Esophagus (tissue), 2 donors: ENCODE data around the gene SFXN5. TPM values are rescaled to one million over a fixed set of nuclear protein-coding genes. Genes with fewer than 3 reads are reported as not detected.

Experiments
- H3K27ac ChIP-seq, 2 donors: one replicate each; pipeline ENCODE4 v1.5.1; 2013; ENCODE audit warnings: low read depth in 2 of 2, mild to moderate bottlenecking in 2 of 2, inconsistent platforms in 1 of 2, low read length in 1 of 2, moderate library complexity in 1 of 2
- H3K27me3 ChIP-seq, 2 donors: one replicate each; pipeline ENCODE4 v1.6.1; 2013; ENCODE audit warnings: low read length in 2 of 2, control low read depth in 1 of 2, mild to moderate bottlenecking in 1 of 2; ENCODE audit not compliant: insufficient read depth in 2 of 2, control insufficient read depth in 1 of 2
- H3K36me3 ChIP-seq, 2 donors: one replicate each; pipeline ENCODE4 v1.6.1; 2013; ENCODE audit warnings: low read length in 1 of 2; ENCODE audit not compliant: control insufficient read depth in 2 of 2, insufficient read depth in 2 of 2
- H3K4me1 ChIP-seq, 2 donors: one replicate each; pipeline ENCODE4 v1.6.1; 2013; ENCODE audit warnings: low read length in 1 of 2; ENCODE audit not compliant: control insufficient read depth in 2 of 2, insufficient read depth in 2 of 2
- H3K4me3 ChIP-seq, 2 donors: one replicate each; pipeline ENCODE4 v1.5.1; 2013; ENCODE audit warnings: low read length in 2 of 2, mild to moderate bottlenecking in 2 of 2, low read depth in 1 of 2, moderate library complexity in 1 of 2
- H3K9me3 ChIP-seq, 2 donors: one replicate each; pipeline ENCODE4 v1.6.1; 2013; ENCODE audit warnings: mild to moderate bottlenecking in 2 of 2, low read depth in 1 of 2, low read length in 1 of 2, moderate library complexity in 1 of 2; ENCODE audit not compliant: control insufficient read depth in 2 of 2, insufficient read depth in 1 of 2
- WGBS, 2 donors: extraction: QIAGEN DNeasy Blood & Tissue Kit; methylation state at CpG; one replicate each; pipeline ENCODE4 v1.1.7; 2013; 5-methylcytosine and 5-hydroxymethylcytosine counted together
- polyA plus RNA-seq, 2 donors: library from polyadenylated mRNA; stranded (reverse); fragments of 200-250 nt; gene quantifications; one replicate each; pipeline ENCODE4 v1.2.3, GENCODE V29; 2013
- donor health status: healthy with polysubstance abuse.
- donor health status: Bipolar disorder and iron deficiency.

Gene SFXN5
- polyA plus RNA-seq, 2 donors = 4.2 to 6.6 TPM

DNA sequence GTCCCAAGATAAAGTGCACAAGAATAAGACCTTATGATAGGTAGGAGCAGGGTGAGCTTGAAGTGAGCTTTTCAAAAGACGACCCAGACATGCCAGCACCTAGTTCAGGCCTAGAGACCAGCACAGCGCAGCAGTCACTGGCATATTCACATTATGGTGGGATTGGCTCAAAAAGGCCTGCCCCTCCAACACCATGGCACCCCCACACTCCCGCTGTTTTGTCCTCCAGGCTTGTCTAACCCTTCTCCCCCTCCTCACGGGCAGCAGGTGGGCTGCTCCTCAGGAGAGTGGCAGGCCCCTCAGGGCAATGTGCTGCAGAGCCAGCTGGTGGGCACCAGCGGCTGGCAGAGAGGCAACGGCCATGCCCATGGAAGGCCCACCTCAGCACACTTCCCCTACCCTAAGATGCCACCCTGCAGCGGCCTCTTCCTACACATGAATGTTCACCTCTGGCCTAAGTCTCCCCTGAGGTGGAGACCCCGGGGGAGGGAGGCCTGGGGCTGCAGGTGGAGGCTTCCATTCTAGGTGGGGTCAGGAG lies 128.6 kb downstream of the SFXN5 start:
- Histone ChIP-seq H3K27ac (no peak overlapping the region), H3K4me3 (no peak overlapping the region), H3K36me3 (peaks cover 3 to 5% of the 10 kb centered on the region in 2 donors), H3K27me3 (no peaks in the 10 kb centered on the region), H3K4me1 (no peaks in the 10 kb centered on the region), H3K9me3 (no peaks in the 10 kb centered on the region)
- WGBS, 2 donors = 95 to 98% methylated on average over 7 to 8 of the region's 8 CpGs

DNA sequence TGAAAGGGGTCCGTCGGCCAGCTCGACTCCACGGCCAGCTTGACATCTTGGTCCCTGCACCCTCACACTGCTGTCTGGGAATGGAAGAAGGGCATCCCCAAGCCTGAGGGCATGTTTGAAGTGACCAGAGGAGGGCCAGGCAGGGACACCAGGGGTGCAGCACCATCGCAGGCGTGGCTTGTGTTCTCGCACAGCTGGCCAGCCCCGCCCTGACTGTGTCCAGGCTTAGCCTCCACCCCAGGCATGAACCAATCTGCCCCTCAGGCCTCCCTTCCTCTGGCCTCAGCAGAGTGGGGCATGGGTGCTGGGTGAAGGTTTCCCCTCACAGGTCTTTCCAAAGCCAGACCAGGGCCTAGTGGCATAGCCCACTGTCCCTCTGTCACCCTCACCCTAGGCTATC lies 129.2 kb downstream of the SFXN5 start:
- H3K4me1 ChIP-seq = peaks cover 0 to 3% of the 10 kb centered on the region in 2 donors
- H3K27ac ChIP-seq = no peak overlapping the region
- no peaks in the 10 kb centered on the region for H3K9me3 ChIP-seq
- peaks cover 3 to 5% of the 10 kb centered on the region in 2 donors for H3K36me3 ChIP-seq
- WGBS, 2 donors = 87 to 93% methylated on average over 8 of the region's 8 CpGs
- H3K27me3 ChIP-seq = no peaks in the 10 kb centered on the region
- H3K4me3 ChIP-seq = no peak overlapping the region

DNA sequence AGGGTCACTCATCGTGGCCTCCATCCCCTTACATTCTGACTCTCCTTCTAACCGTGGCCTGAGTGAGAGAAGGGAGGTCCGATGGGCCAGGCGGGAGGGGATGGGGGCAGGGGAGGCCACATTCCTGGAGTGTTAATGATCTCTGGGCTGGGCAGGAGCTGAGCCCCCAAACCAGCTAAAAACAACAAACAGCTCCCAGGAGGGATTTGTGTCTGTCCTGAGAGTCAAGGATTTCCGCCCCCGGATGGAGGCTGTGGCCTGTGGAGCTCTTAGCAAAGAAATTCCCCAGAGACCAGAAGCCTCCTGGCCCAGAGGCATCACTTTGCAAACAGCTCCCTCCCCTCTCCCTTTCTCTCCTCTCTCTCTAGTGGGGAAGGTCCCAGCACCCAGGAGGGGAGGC lies 130.7 kb downstream of the SFXN5 start:
- Histone ChIP-seq H3K36me3 (peaks cover 3 to 5% of the 10 kb centered on the region in 2 donors), H3K27ac (no peak overlapping the region), H3K9me3 (no peaks in the 10 kb centered on the region), H3K27me3 (no peaks in the 10 kb centered on the region), H3K4me3 (no peak overlapping the region), H3K4me1 (peaks cover 0 to 9% of the 10 kb centered on the region in 2 donors)
- WGBS, 2 donors = 83 to 84% methylated on average over 6 of the region's 6 CpGs

DNA sequence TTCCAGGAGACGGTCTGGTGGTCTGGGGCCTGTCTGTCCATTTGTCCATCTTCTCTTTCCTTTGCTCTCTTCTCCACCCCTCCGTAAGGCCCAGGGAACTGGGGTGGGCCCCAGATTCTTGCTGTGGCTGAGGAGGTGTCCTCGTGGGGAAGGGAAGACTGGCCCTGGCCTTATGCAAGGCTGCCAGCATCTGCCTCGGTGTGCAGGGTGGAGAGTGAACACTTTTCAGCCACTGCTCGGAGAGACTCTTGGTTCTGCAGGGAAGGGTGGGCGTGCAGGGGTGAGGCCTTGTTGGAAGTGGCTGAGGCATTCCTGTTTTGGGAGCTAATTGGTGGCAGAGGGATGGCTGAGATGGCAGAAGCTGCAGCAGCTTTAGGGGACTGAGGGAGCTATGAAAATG lies 131.2 kb downstream of the SFXN5 start:
- WGBS, 2 donors = 74 to 89% methylated on average over 6 of the region's 6 CpGs
- peaks cover 0 to 9% of the 10 kb centered on the region in 2 donors for H3K4me1 ChIP-seq
- peaks cover 3 to 5% of the 10 kb centered on the region in 2 donors for H3K36me3 ChIP-seq
- no peak overlapping the region for H3K27ac ChIP-seq
- H3K9me3 ChIP-seq = no peaks in the 10 kb centered on the region
- H3K4me3 ChIP-seq = no peak overlapping the region
- no peaks in the 10 kb centered on the region for H3K27me3 ChIP-seq

DNA sequence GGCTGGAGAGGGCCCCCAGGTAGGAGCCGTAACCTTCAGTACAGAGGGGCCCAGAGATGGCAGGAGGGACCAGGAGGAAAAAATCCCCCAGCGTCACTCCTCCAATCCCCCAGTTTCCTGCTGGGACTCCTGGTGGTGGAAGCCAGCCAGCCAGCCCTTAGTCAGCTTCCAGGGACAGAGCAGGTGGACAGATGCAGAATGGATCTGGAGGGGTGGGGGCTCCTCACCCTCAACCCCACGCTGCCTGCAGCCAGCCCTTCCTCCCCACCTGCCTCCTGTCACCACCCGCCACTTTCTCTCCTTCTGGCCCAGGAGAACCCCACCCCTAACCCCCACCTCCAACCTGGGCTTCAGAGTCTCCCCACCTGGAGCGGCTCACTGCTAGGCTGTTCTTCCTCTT lies 133.1 kb downstream of the SFXN5 start:
- Histone ChIP-seq H3K9me3 (no peaks in the 10 kb centered on the region), H3K4me3 (no peak overlapping the region), H3K27me3 (no peaks in the 10 kb centered on the region), H3K4me1 (peaks cover 0 to 13% of the 10 kb centered on the region in 2 donors), H3K27ac (no peak overlapping the region), H3K36me3 (peaks cover 0 to 2% of the 10 kb centered on the region in 2 donors)
- WGBS, 2 donors = 75 to 92% methylated on average over 5 of the region's 5 CpGs

DNA sequence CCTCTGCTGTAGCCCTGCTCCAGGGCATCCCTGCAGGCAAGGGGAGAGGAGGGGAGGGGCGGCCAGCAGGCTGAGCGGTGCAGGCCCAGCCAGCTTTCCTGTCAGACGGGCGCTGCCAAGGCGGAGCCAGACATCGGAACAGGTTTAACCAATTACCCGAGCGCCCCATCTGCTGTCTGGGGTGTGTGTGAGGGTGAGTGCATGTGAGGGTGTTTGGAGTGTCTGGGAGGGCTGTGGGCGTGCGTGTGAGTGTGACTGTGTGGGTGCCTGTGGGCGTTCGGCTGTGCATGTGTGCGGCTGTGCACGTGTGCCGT lies 134.2 kb downstream of the SFXN5 start:
- Histone ChIP-seq H3K27ac (no peak overlapping the region), H3K27me3 (no peaks in the 10 kb centered on the region), H3K4me3 (no peak overlapping the region), H3K9me3 (no peaks in the 10 kb centered on the region), H3K4me1 (peaks cover 0 to 13% of the 10 kb centered on the region in 2 donors), H3K36me3 (no peaks in the 10 kb centered on the region)
- 45 to 55% methylated on average over 15 of the region's 15 CpGs for WGBS, 2 donors

DNA sequence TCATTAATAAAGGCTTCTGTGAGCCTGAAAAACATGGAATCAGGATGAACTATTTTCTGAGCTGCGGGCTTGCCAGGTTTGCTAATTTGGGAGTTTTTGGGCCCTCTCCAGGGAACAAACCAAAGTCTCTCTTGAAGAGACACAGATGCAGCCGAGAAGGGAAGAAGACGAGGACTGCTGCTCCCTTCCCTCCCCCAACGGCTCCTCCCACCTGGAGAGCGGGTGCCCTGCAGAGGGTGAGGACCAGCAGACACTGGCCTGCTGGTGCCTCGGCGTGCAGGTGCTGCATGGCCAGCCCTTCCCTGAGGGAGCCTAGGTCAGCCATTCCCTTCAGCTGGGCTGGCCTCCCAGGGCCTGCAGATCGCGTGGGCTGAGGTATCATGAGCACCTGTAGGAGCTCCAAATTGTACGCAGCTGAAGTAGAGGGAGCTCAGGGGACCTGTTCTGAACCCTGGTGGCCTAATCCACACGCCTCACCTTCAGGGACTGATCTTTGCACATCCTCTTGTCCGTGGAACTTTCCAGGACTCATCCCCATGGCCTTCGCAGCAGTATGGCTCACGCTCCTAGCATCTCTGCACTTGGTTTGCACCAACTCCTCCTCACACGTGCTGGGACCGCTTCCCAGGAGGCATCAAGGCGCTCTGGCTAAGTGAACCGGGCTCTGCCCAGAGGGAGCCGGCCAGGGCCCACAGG lies 134.7 kb downstream of the SFXN5 start:
- Histone ChIP-seq H3K36me3 (no peaks in the 10 kb centered on the region), H3K27ac (no peak overlapping the region), H3K9me3 (no peaks in the 10 kb centered on the region), H3K27me3 (no peaks in the 10 kb centered on the region), H3K4me1 (peaks cover 0 to 13% of the 10 kb centered on the region in 2 donors), H3K4me3 (no peak overlapping the region)
- WGBS, 2 donors = 53 to 60% methylated on average over 19 of the region's 19 CpGs

DNA sequence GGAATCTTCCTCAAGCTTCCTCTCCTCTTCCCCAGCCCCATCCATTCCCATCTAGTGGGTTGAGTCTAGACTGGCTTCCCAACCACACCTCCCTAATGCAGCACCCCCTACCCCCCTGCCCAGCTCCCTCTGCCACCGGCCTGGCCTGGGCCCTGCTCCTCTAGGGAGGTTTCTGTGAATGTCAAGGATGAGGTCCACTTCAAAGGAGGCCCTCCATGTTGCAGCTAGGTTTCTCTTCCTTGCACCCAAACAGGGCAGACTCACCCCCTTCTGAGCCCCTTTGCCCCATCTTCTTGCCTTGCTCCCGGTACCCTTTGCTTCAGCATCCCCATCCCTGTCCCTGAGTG lies 135.9 kb downstream of the SFXN5 start:
- Histone ChIP-seq H3K36me3 (no peaks in the 10 kb centered on the region), H3K27ac (no peak overlapping the region), H3K4me1 (peaks cover 0 to 13% of the 10 kb centered on the region in 2 donors), H3K9me3 (no peaks in the 10 kb centered on the region), H3K27me3 (no peaks in the 10 kb centered on the region), H3K4me3 (no peak overlapping the region)
- 90 to 93% methylated on average over 2 of the region's 2 CpGs for WGBS, 2 donors

DNA sequence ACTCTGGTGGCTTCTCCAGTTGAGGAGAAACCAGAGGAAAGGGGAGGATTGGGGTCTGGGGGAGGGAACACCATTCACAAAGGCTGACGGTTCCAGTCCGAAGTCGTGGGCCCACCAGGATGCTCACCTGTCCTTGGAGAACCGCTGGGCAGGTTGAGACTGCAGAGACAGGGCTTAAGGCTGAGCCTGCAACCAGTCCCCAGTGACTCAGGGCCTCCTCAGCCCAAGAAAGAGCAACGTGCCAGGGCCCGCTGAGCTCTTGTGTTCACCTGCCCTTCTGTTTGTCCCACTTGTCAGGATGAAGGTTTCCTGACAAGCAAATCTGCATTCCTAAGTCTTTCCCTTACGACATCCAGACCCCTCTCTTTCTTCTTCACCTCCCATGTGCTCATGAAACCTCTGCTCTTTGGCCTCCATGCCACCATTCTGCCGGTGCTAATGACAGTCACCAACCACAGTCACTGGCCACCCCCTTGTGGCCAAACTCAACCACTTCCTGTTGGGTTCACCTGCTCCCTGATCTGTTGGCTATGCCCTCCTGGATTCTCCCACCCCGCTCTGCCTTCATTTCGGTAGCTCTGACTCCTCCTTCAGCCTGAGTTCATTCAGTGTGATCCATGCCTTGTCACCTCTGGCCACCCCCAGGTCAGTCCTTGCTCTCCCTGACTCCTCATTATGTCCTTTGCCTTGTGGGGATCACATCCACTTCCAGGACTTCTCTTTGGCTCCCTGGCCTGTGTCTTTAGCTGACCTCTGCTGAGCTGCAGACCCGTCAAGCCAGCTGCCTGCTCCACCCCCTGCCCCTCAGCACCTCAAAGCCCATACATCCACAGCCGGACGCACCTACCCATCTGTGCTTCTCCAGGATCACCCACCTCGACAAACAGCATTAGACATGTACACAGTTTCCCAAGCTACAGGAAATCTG lies 136.6 kb downstream of the SFXN5 start:
- no peaks in the 10 kb centered on the region for H3K27me3 ChIP-seq
- H3K36me3 ChIP-seq = no peaks in the 10 kb centered on the region
- no peaks in the 10 kb centered on the region for H3K9me3 ChIP-seq
- WGBS, 2 donors = 61 to 65% methylated on average over 14 of the region's 14 CpGs
- no peak overlapping the region for H3K4me3 ChIP-seq
- peaks cover 0 to 13% of the 10 kb centered on the region in 2 donors for H3K4me1 ChIP-seq
- no peak overlapping the region for H3K27ac ChIP-seq
